DND-41 (cell line): Measurements from ENCODE around the gene ARL6IP6.
"Not testable (repeated sequence)": the region's sequence is repeated elsewhere in the genome, so short reads cannot be mapped to it uniquely, and the experiment has no call there.

Experiments
- ATAC-seq: fragments of 200-7000 bp; cut with Tn5 transposase; 3 replicates; pipeline ENCODE4 v1.9.1; 2021; ENCODE audit warnings: low read depth; ENCODE audit not compliant: insufficient read depth
- DNase-seq: peaks from one replicate; pipeline ENCODE4 v3.0.0-alpha.2; 2020
- H2AFZ ChIP-seq: 2 replicates; pipeline ENCODE4 v1.6.0; 2012; ENCODE audit warnings: low read depth, low read length
- H3K27ac ChIP-seq: 2 replicates; pipeline ENCODE4 v1.5.1; 2012; ENCODE audit warnings: low read length, inconsistent platforms
- H3K27me3 ChIP-seq: fragments of 200-600 bp; sonication (generic); 2 replicates; pipeline ENCODE4 v1.6.0; 2012; ENCODE audit warnings: low read length, mild to moderate bottlenecking, inconsistent platforms; ENCODE audit not compliant: insufficient read depth, poor library complexity
- H3K36me3 ChIP-seq: 2 replicates; pipeline ENCODE4 v1.5.1; 2012; ENCODE audit warnings: low read length, inconsistent platforms; ENCODE audit not compliant: insufficient read depth
- H3K4me1 ChIP-seq: 2 replicates; pipeline ENCODE4 v1.5.1; 2012; ENCODE audit warnings: mild to moderate bottlenecking, low read length; ENCODE audit not compliant: insufficient read depth
- H3K4me2 ChIP-seq: 2 replicates; pipeline ENCODE4 v1.6.0; 2012; ENCODE audit warnings: mild to moderate bottlenecking, moderate library complexity, low read length, inconsistent platforms; ENCODE audit not compliant: insufficient read depth
- H3K4me3 ChIP-seq, 2 experiments: fragments of 200-600 bp in 1 of 2; shearing (Covaris generic) in 1 of 2; 2 replicates each; pipeline ENCODE4 v1.5.1; 2012 to 2016; ENCODE audit warnings: inconsistent platforms in 2 of 2, low read length in 2 of 2, mild to moderate bottlenecking in 2 of 2, low read depth in 1 of 2, moderate library complexity in 1 of 2
- H3K79me2 ChIP-seq: 2 replicates; pipeline ENCODE4 v1.6.0; 2012; ENCODE audit warnings: low read length, inconsistent platforms; ENCODE audit not compliant: insufficient read depth
- H3K9ac ChIP-seq: 2 replicates; pipeline ENCODE4 v1.6.0; 2012; ENCODE audit warnings: low read depth, mild to moderate bottlenecking, inconsistent platforms, low read length, moderate library complexity
- H3K9me3 ChIP-seq: 2 replicates; pipeline ENCODE4 v1.5.1; 2012; ENCODE audit warnings: low read length, moderate library complexity, mild to moderate bottlenecking, inconsistent platforms; ENCODE audit not compliant: insufficient read depth, severe bottlenecking
- H4K20me1 ChIP-seq: 2 replicates; pipeline ENCODE4 v1.6.0; 2012; ENCODE audit warnings: low read length; ENCODE audit not compliant: insufficient read depth
- CTCF ChIP-seq: IDR thresholded peaks from 2 replicates; pipeline ENCODE4 v1.5.1; 2012; ENCODE audit warnings: borderline replicate concordance, low read length, moderate library complexity, mild to moderate bottlenecking; ENCODE audit not compliant: poor library complexity, severe bottlenecking; ENCODE audit errors: extremely low read depth
- EZH2 ChIP-seq: IDR thresholded peaks from 3 replicates; pipeline ENCODE4 v1.6.1; 2012; ENCODE audit warnings: borderline replicate concordance, low read depth, mild to moderate bottlenecking, moderate library complexity, low read length, inconsistent platforms; ENCODE audit not compliant: severe bottlenecking

Gene ARL6IP6

GRCh38 chr2:152762202-152762601, 43.8 kb downstream of the ARL6IP6 start:
- H3K9me3 ChIP-seq = no peaks in the 10 kb centered on the region
- H3K27ac ChIP-seq = no peak overlapping the region
- H3K27me3 ChIP-seq = no peaks in the 10 kb centered on the region
- no peak overlapping the region for H3K9ac ChIP-seq
- peaks cover 59% of the 10 kb centered on the region for H3K36me3 ChIP-seq
- peaks cover 3% of the 10 kb centered on the region; the same call in 1 of the 2 replicates for H4K20me1 ChIP-seq
- DNase-seq (no peak), ATAC-seq (no peak)
- H2AFZ ChIP-seq = no peak overlapping the region
- no peaks in the 10 kb centered on the region for H3K79me2 ChIP-seq
- no peak overlapping the region for H3K4me3 ChIP-seq
- no peak overlapping the region for H3K4me2 ChIP-seq
- TF ChIP-seq EZH2 = no peak
- TF ChIP-seq CTCF = no peak
- H3K4me1 ChIP-seq = no peaks in the 10 kb centered on the region

- not testable (repeated sequence) for H3K79me2 ChIP-seq, ATAC-seq, H3K9me3 ChIP-seq
Measured at GRCh38 chr2:152763208-152763607, 44.8 kb downstream of the ARL6IP6 start.

GRCh38 chr2:152763651-152764050, 45.2 kb downstream of the ARL6IP6 start:
- Histone ChIP-seq H3K27me3 (no peaks in the 10 kb centered on the region), H3K27ac (no peak overlapping the region), H3K4me2 (no peak overlapping the region), H3K79me2 (no peaks in the 10 kb centered on the region), H3K9ac (no peak overlapping the region), H3K4me1 (no peaks in the 10 kb centered on the region), H3K9me3 (no peaks in the 10 kb centered on the region), H2AFZ (no peak overlapping the region), H3K36me3 (peaks cover 45% of the 10 kb centered on the region), H4K20me1 (peaks cover 2% of the 10 kb centered on the region; the same call in 1 of the 2 replicates), H3K4me3 (no peak overlapping the region)
- TF ChIP-seq CTCF (no peak), EZH2 (no peak)
- ATAC-seq (no peak), DNase-seq (no peak)

More at GRCh38 chr2:152763208-152763607, 44.8 kb downstream of the ARL6IP6 start:
- DNase-seq, H4K20me1 ChIP-seq, H3K4me2 ChIP-seq, H2AFZ ChIP-seq, H3K9ac ChIP-seq, H3K4me3 ChIP-seq, H3K27ac ChIP-seq, H3K4me1 ChIP-seq, H3K27me3 ChIP-seq: not testable (repeated sequence)
- H3K36me3 ChIP-seq = peaks cover 49% of the 10 kb centered on the region

- ATAC-seq (no peak), DNase-seq (no peak)
- Histone ChIP-seq H3K4me1 (no peaks in the 10 kb centered on the region), H2AFZ (no peak overlapping the region), H3K27ac (no peak overlapping the region), H3K36me3 (peaks cover 19% of the 10 kb centered on the region), H3K9ac (no peak overlapping the region), H3K4me2 (no peak overlapping the region), H3K79me2 (no peaks in the 10 kb centered on the region), H3K9me3 (no peaks in the 10 kb centered on the region), H3K27me3 (no peaks in the 10 kb centered on the region), H3K4me3 (no peak overlapping the region), H4K20me1 (no peaks in the 10 kb centered on the region)
- TF ChIP-seq EZH2 (no peak), CTCF (no peak)
Measured at GRCh38 chr2:152766928-152767327, 48.5 kb downstream of the ARL6IP6 start.
